Endothelial cell of umbilical vein (primary cell): Measurements from ENCODE around the gene EGFL7. TPM values are rescaled to one million over a fixed set of nuclear protein-coding genes. Genes with fewer than 3 reads are reported as not detected.

Experiments used
- BruUV-seq: library from RNA; stranded (reverse); fragments of 400-500 nt; replicated peaks from 2 replicates; lab custom pipeline; 2021; lab: Mats Ljungman, UMichigan
- CTCF ChIA-PET: fragments of 300-600, 350-600 bp; sonication (Branson Sonifier 250); formaldehyde crosslinking; loops from one replicate; lab custom pipeline; 2021; ENCODE audit warnings: antibody characterized with exemption, inconsistent platforms; lab: Charles Lee
- POLR2A ChIA-PET: fragments of 300-600, 350-600 bp; sonication (Branson Sonifier 250); formaldehyde crosslinking; loops from one replicate; lab custom pipeline; 2021; ENCODE audit warnings: antibody characterized with exemption, inconsistent platforms; lab: Charles Lee
- DNase-seq: peaks from one replicate; pipeline ENCODE4 v3.0.0-alpha.2; 2011; ENCODE audit warnings: low read depth, low spot score
- FAIRE-seq: peaks from 2 replicates; lab custom pipeline; 2011; peaks lifted over from hg19 to GRCh38; lab: Jason Lieb, UNC
- H2AFZ ChIP-seq: 2 replicates; pipeline ENCODE4 v1.6.0; 2012; ENCODE audit warnings: low read depth, low read length, control low read depth, inconsistent platforms
- H3K27ac ChIP-seq: 2 replicates; pipeline ENCODE4 v1.5.1; 2011; ENCODE audit warnings: low read depth, mild to moderate bottlenecking, control low read depth, low read length, moderate library complexity; ENCODE audit not compliant: insufficient read depth
- H3K27me3 ChIP-seq, 2 experiments: 2 replicates each; pipeline versions ENCODE4 v1.6.0 to v1.6.1; 2011; ENCODE audit warnings: low read length in 2 of 2, mixed read lengths in 1 of 2; ENCODE audit not compliant: control insufficient read depth in 2 of 2, insufficient read depth in 2 of 2
- H3K36me3 ChIP-seq, 2 experiments: 2 replicates in 1 of 2; 3 replicates in 1 of 2; pipeline ENCODE4 v1.5.1; 2011; ENCODE audit warnings: low read length in 2 of 2, mild to moderate bottlenecking in 1 of 2, moderate library complexity in 1 of 2; ENCODE audit not compliant: control insufficient read depth in 2 of 2, insufficient read depth in 2 of 2; ENCODE audit errors: extremely low read depth in 1 of 2
- H3K4me1 ChIP-seq: 3 replicates; pipeline ENCODE4 v1.5.1; 2011; ENCODE audit warnings: mild to moderate bottlenecking, low read length; ENCODE audit not compliant: control insufficient read depth, insufficient read depth; ENCODE audit errors: extremely low read depth
- H3K4me2 ChIP-seq: 2 replicates; pipeline ENCODE4 v1.6.1; 2011; ENCODE audit warnings: low read length, control low read depth, mixed read lengths; ENCODE audit not compliant: insufficient read depth
- H3K4me3 ChIP-seq, 3 experiments: fragments of 200-600 bp in 1 of 3; sonication (generic), shearing (Covaris generic) in 1 of 3; replicated peaks in 1 of 3; 2 replicates each; pipeline ENCODE4 v1.5.1; 2011 to 2016; ENCODE audit warnings: control low read depth in 3 of 3, low read length in 3 of 3, mild to moderate bottlenecking in 2 of 3, inconsistent platforms in 1 of 3, low read depth in 1 of 3, moderate library complexity in 1 of 3; ENCODE audit not compliant: insufficient read depth in 1 of 3
- H3K79me2 ChIP-seq: 2 replicates; pipeline ENCODE4 v1.6.0; 2012; ENCODE audit warnings: low read length, inconsistent platforms; ENCODE audit not compliant: control insufficient read depth, insufficient read depth
- H3K9ac ChIP-seq: replicated peaks from 2 replicates; pipeline ENCODE3; 2011; ENCODE audit warnings: low read length, control low read depth; ENCODE audit not compliant: insufficient read depth; ENCODE audit errors: extremely low read depth
- H3K9me1 ChIP-seq: replicated peaks from 3 replicates; pipeline ENCODE4 v1.6.0; 2011; ENCODE audit warnings: mild to moderate bottlenecking, low read length; ENCODE audit not compliant: control insufficient read depth, insufficient read depth; ENCODE audit errors: extremely low read depth
- H3K9me3 ChIP-seq: replicated peaks from 2 replicates; pipeline ENCODE4 v1.5.1; 2012; ENCODE audit warnings: low read length, inconsistent platforms; ENCODE audit not compliant: control insufficient read depth, insufficient read depth
- H4K20me1 ChIP-seq: replicated peaks from 2 replicates; pipeline ENCODE3; 2011; ENCODE audit warnings: mild to moderate bottlenecking, low read length; ENCODE audit not compliant: control insufficient read depth, insufficient read depth; ENCODE audit errors: extremely low read depth
- EZH2 ChIP-seq: IDR thresholded peaks from 2 replicates; pipeline ENCODE4 v1.6.1; 2012; ENCODE audit warnings: borderline replicate concordance, low read depth, mild to moderate bottlenecking, moderate library complexity, low read length, inconsistent platforms; ENCODE audit not compliant: severe bottlenecking
- FOS ChIP-seq: IDR thresholded peaks from 2 replicates; pipeline ENCODE4 v1.6.1; 2011; ENCODE audit warnings: mild to moderate bottlenecking, low read length, moderate library complexity, borderline replicate concordance; ENCODE audit not compliant: insufficient read depth
- GATA2 ChIP-seq: IDR thresholded peaks from 2 replicates; pipeline ENCODE4 v1.7.0; 2011; ENCODE audit warnings: low read depth, mild to moderate bottlenecking, moderate library complexity, mixed read lengths, low read length; ENCODE audit not compliant: insufficient read length, insufficient read depth
- JUN ChIP-seq: IDR thresholded peaks from 2 replicates; pipeline ENCODE4 v1.6.1; 2011; ENCODE audit warnings: borderline replicate concordance, low read depth; ENCODE audit not compliant: insufficient read length, insufficient read depth
- MYC ChIP-seq: IDR thresholded peaks from one replicate; pipeline ENCODE4 v1.6.1; 2011; ENCODE audit warnings: mild to moderate bottlenecking, low read depth, low read length
- POLR2A ChIP-seq: IDR thresholded peaks from 2 replicates; pipeline ENCODE4 v1.6.1; 2012; ENCODE audit warnings: low read depth, mild to moderate bottlenecking, control low read depth, low read length
- POLR2AphosphoS5 ChIP-seq: IDR thresholded peaks from 2 replicates; pipeline ENCODE4 v1.6.1; 2012; ENCODE audit warnings: low read depth, mild to moderate bottlenecking, control low read depth, low read length, moderate library complexity; ENCODE audit not compliant: insufficient read depth
- dilution Hi-C: fragments of 300-500 bp; cut with MboI; formaldehyde crosslinking; loops from one replicate; pipeline ENCODE4 v1.15.0; 2019; ENCODE audit warnings: low sequenced_read_pairs; ENCODE audit not compliant: extremely low pct_ligation_motif_present
- intact Hi-C: fragments of 100-400 bp; cut with micrococcal nuclease; formaldehyde crosslinking; loops from one replicate; pipeline ENCODE4 v1.10.0; 2022
- polyA plus RNA-seq, 4 experiments: library from polyadenylated mRNA; depleted of rRNA in 3 of 4; stranded (reverse) in 3 of 4; unstranded in 1 of 4; fragments of >200 nt; gene quantifications; 2 replicates each; pipeline versions ENCODE4 v1.2.1 to v1.2.3, GENCODE V29; 2011 to 2012; ENCODE audit warnings: missing spikeins in 1 of 4
- total RNA-seq: library from RNA; stranded (reverse); gene quantifications from 2 replicates; pipeline ENCODE4 v1.2.3, GENCODE V29; 2021
- TF ChIP-seq, protein P1 (sequence below): IDR thresholded peaks from 2 replicates; pipeline ENCODE4 v1.6.1; 2011; ENCODE audit not compliant: insufficient read depth, insufficient read length
- TF ChIP-seq, protein P2 (sequence below), 2 donors: IDR thresholded peaks; 1 replicate in 1 of 2; 2 replicates in 1 of 2; pipeline ENCODE4 v1.5.1; 2011; ENCODE audit warnings: low read length in 2 of 2, mild to moderate bottlenecking in 2 of 2, moderate library complexity in 2 of 2, control low read depth in 1 of 2, inconsistent platforms in 1 of 2, low read depth in 1 of 2; ENCODE audit not compliant: insufficient read depth in 1 of 2; ENCODE audit errors: extremely low read depth in 1 of 2

EGFL7 gene
- total and polyA plus RNA-seq, 2 donors (not counting 3 experiments of a cell fraction or from before 2014, with no cell fraction given): 1,043 to 1,377 TPM

DNA sequence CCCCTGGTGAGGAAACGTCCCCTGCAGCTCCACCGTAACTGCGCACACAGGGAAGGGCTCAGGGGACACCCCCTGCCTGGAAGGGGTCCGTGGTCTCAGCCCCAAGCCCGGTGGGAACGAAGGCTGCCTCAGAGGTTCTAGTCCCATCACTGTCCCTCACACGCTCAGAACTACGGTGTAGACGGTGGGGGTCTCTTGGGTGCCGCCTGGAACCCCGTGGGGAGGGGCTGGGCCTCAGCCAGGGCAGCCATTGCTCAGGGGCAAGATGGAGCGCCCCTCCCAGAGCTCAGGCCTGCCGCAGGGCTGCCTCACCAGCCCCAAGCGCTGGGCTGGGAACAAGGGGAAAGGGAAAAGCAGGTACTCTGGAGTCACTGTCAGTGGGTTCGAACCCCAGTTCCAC is 21.6 kb downstream of the EGFL7 start:
- no peaks in the 10 kb centered on the region for H3K9me1 ChIP-seq
- peaks cover 13% of the 10 kb centered on the region for H3K4me1 ChIP-seq
- peaks cover 55% of the 10 kb centered on the region for H3K79me2 ChIP-seq
- DNase-seq (no peak), FAIRE-seq (no peak)
- no peak overlapping the region for H3K27ac ChIP-seq
- no peaks in the 10 kb centered on the region for H3K9me3 ChIP-seq
- intact Hi-C loops: no loop called here
- no peaks in the 10 kb centered on the region for H3K27me3 ChIP-seq
- no peak overlapping the region for H2AFZ ChIP-seq
- H3K9ac ChIP-seq: no peak overlapping the region
- no peak for TF ChIP-seq POLR2AphosphoS5
- no peak for TF ChIP-seq MYC
- no peak for TF ChIP-seq FOS
- no peak for TF ChIP-seq JUN
- no peak for TF ChIP-seq EZH2
- TF ChIP-seq, protein P1, sequence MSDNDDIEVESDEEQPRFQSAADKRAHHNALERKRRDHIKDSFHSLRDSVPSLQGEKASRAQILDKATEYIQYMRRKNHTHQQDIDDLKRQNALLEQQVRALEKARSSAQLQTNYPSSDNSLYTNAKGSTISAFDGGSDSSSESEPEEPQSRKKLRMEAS: no peak
- TF ChIP-seq, protein P2, sequence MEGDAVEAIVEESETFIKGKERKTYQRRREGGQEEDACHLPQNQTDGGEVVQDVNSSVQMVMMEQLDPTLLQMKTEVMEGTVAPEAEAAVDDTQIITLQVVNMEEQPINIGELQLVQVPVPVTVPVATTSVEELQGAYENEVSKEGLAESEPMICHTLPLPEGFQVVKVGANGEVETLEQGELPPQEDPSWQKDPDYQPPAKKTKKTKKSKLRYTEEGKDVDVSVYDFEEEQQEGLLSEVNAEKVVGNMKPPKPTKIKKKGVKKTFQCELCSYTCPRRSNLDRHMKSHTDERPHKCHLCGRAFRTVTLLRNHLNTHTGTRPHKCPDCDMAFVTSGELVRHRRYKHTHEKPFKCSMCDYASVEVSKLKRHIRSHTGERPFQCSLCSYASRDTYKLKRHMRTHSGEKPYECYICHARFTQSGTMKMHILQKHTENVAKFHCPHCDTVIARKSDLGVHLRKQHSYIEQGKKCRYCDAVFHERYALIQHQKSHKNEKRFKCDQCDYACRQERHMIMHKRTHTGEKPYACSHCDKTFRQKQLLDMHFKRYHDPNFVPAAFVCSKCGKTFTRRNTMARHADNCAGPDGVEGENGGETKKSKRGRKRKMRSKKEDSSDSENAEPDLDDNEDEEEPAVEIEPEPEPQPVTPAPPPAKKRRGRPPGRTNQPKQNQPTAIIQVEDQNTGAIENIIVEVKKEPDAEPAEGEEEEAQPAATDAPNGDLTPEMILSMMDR (IDR thresholded peaks at IDR 0.05; ENCODE audit: extremely low read depth in 1 of 2, insufficient read depth in 1 of 2, low read depth in 1 of 2, low read length in 2 of 2): no peak
- TF ChIP-seq GATA2: no peak
- no peak for TF ChIP-seq POLR2A
- CTCF ChIA-PET: no interaction called here
- POLR2A ChIA-PET: no interaction called here
- no peaks in the 10 kb centered on the region for H4K20me1 ChIP-seq
- H3K4me3 ChIP-seq: no peak overlapping the region
- dilution Hi-C loops: no loop called here
- peaks cover 0 to 6% of the 10 kb centered on the region in 2 experiments for H3K36me3 ChIP-seq
- no peak overlapping the region for H3K4me2 ChIP-seq
- BruUV-seq: no TSS peak
